ENCODE data around the gene PEX26.

GRCh38 chr22:18067548-18068341, 10.0 kb upstream of the PEX26 start:
- no peak for TF ChIP-seq CTCF (IDR thresholded peaks at IDR 0.05)
- TF ChIP-seq EZH2 (IDR thresholded peaks at IDR 0.05; ENCODE audit: borderline replicate concordance, insufficient read depth, low read depth, low read length, poor library complexity, severe bottlenecking): no peak

All from B cell (primary cell).